NCI-H82 treated with DMSO at 0.1 percent for 48 hours (cell line): ENCODE measurements around the gene ITSN2.
A peak's percentile ranks its signal among the peaks of the same experiment; 100 is the strongest.
"Not testable (repeated sequence)": the region's sequence is repeated elsewhere in the genome, so short reads cannot be mapped to it uniquely, and the experiment has no call there.

Experiments used
- DNase-seq: peaks from one replicate; lab custom pipeline; 2025; ENCODE audit not compliant: unreplicated experiment; lab: John Stamatoyannopoulos, UW

Gene ITSN2

GRCh38 chr2:24360050-24360962 is at the start of gene ITSN2:
ITSN2 (minus strand) TSS chr2:24360536; CDS start chr2:24328082, 32,454 bp downstream.
- peak; percentile 54 for DNase-seq

GRCh38 chr2:24409171-24409570 is 48.8 kb upstream of the ITSN2 start:
- DNase-seq: no peak

- DNase-seq: not testable (repeated sequence)
Observed at GRCh38 chr2:24408704-24409103, 48.4 kb upstream of the ITSN2 start.

- no peak for DNase-seq
Observed at GRCh38 chr2:24404491-24404921, 44.2 kb upstream of the ITSN2 start.

- no peak for DNase-seq
Observed at GRCh38 chr2:24403832-24404212, 43.5 kb upstream of the ITSN2 start.

- DNase-seq: no peak
Observed at GRCh38 chr2:24403168-24403831, 43.0 kb upstream of the ITSN2 start.

GRCh38 chr2:24402242-24403097 is 42.1 kb upstream of the ITSN2 start:
- no peak for DNase-seq

GRCh38 chr2:24400207-24400907 is 40.0 kb upstream of the ITSN2 start:
- DNase-seq: no peak

GRCh38 chr2:24399434-24400206 is 39.3 kb upstream of the ITSN2 start:
- no peak for DNase-seq

GRCh38 chr2:24394998-24395397 is 34.7 kb upstream of the ITSN2 start:
- no peak for DNase-seq

- DNase-seq: no peak
Observed at GRCh38 chr2:24392542-24393059, 32.3 kb upstream of the ITSN2 start.

GRCh38 chr2:24385366-24385765 is 25.0 kb upstream of the ITSN2 start:
- no peak for DNase-seq

GRCh38 chr2:24382363-24383073 is 22.2 kb upstream of the ITSN2 start:
- DNase-seq: peak; percentile 75

GRCh38 chr2:24380820-24381219 is 20.5 kb upstream of the ITSN2 start:
- peak; percentile 97 for DNase-seq

- no peak for DNase-seq
Observed at GRCh38 chr2:24375349-24376087, 15.2 kb upstream of the ITSN2 start.

GRCh38 chr2:24374301-24374700 is 14.0 kb upstream of the ITSN2 start:
- no peak for DNase-seq

GRCh38 chr2:24372033-24372432 is 11.7 kb upstream of the ITSN2 start:
- DNase-seq: no peak

GRCh38 chr2:24365826-24366225 is 5.5 kb upstream of the ITSN2 start:
- no peak for DNase-seq
